B cell (primary cell): Measurements from ENCODE around the gene REPS2. TPM values are rescaled to one million over a fixed set of nuclear protein-coding genes. Genes with fewer than 3 reads are reported as not detected.

Experiments
- ATAC-seq: fragments of 200-7000 bp; cut with Tn5 transposase; one replicate; pipeline ENCODE4 v1.10.0; 2021; ENCODE audit warnings: low read depth, mild to moderate bottlenecking, moderate number of reproducible peaks, moderate library complexity
- CTCF ChIA-PET: fragments of 350-600 bp; sonication (Branson Sonifier 250); formaldehyde crosslinking; loops from one replicate; lab custom pipeline; 2021; ENCODE audit warnings: antibody characterized with exemption, inconsistent platforms; lab: Charles Lee
- POLR2A ChIA-PET: fragments of 350-600 bp; sonication (Branson Sonifier 250); formaldehyde crosslinking; loops from one replicate; lab custom pipeline; 2021; ENCODE audit warnings: antibody characterized with exemption; lab: Charles Lee
- DNase-seq: peaks from one replicate; pipeline ENCODE4 v3.0.0; 2013
- H2AFZ ChIP-seq: 2 replicates; pipeline ENCODE4 v1.6.1; 2012; ENCODE audit warnings: mild to moderate bottlenecking, low read depth, low read length; ENCODE audit not compliant: insufficient read depth, poor library complexity, severe bottlenecking
- H3K27ac ChIP-seq, 2 donors: 1 replicate in 1 of 2; 2 replicates in 1 of 2; pipeline ENCODE4 v1.5.1; 2012 to 2013; ENCODE audit warnings: low read length in 2 of 2, mild to moderate bottlenecking in 2 of 2, moderate library complexity in 1 of 2
- H3K27me3 ChIP-seq, 4 experiments: fragments of 200-600 bp in 1 of 4; sonication (generic) in 1 of 4; replicated peaks in 1 of 4; 1 replicate in 2 of 4; 2 replicates in 2 of 4; pipeline versions ENCODE4 v1.6.1 to v1.7.0; 2013 to 2016; ENCODE audit warnings: low read length in 3 of 4, mild to moderate bottlenecking in 2 of 4, mixed read lengths in 1 of 4, moderate library complexity in 1 of 4; ENCODE audit not compliant: insufficient read depth in 4 of 4, control insufficient read depth in 3 of 4; ENCODE audit errors: control extremely low read depth in 1 of 4
- H3K36me3 ChIP-seq, 2 experiments: replicated peaks in 1 of 2; 1 replicate in 1 of 2; 2 replicates in 1 of 2; pipeline versions ENCODE4 v1.6.1 to v1.7.1; 2013; ENCODE audit warnings: low read length in 1 of 2; ENCODE audit not compliant: insufficient read depth in 2 of 2, control insufficient read depth in 1 of 2; ENCODE audit errors: control extremely low read depth in 1 of 2, extremely low read depth in 1 of 2
- H3K4me1 ChIP-seq, 2 donors: fragments of 200-600 bp in 1 of 2; sonication (generic) in 1 of 2; 1 replicate in 1 of 2; 2 replicates in 1 of 2; pipeline versions ENCODE4 v1.5.1 to v1.6.1; 2013 to 2017; ENCODE audit warnings: low read length in 2 of 2; ENCODE audit not compliant: control insufficient read depth in 2 of 2, insufficient read depth in 2 of 2
- H3K4me2 ChIP-seq: replicated peaks from 2 replicates; pipeline ENCODE3; 2012; ENCODE audit warnings: mild to moderate bottlenecking, low read depth, low read length; ENCODE audit not compliant: poor library complexity, severe bottlenecking
- H3K4me3 ChIP-seq, 5 experiments: fragments of 200-600 bp in 1 of 5; sonication (generic) in 1 of 5; 1 replicate in 3 of 5; 2 replicates in 2 of 5; pipeline versions ENCODE4 v1.5.1 to v1.7.0; 2011 to 2016; ENCODE audit warnings: low read length in 4 of 5, mild to moderate bottlenecking in 4 of 5, low read depth in 2 of 5, control low read depth in 1 of 5, moderate library complexity in 1 of 5; ENCODE audit not compliant: insufficient read depth in 1 of 5; ENCODE audit errors: control extremely low read depth in 1 of 5, extremely low read depth in 1 of 5
- H3K79me2 ChIP-seq: fragments of 200-600 bp; sonication (generic); one replicate; pipeline ENCODE4 v1.6.0; 2016; ENCODE audit warnings: low read length; ENCODE audit not compliant: control insufficient read depth, insufficient read depth
- H3K9ac ChIP-seq: fragments of 200-600 bp; sonication (generic); 2 replicates; pipeline ENCODE4 v1.6.1; 2017; ENCODE audit warnings: mild to moderate bottlenecking, low read length, moderate library complexity
- H3K9me3 ChIP-seq, 3 donors: one replicate each; pipeline versions ENCODE4 v1.6.1 to v1.7.1; 2013; ENCODE audit warnings: low read length in 2 of 3; ENCODE audit not compliant: control insufficient read depth in 2 of 3, insufficient read depth in 1 of 3; ENCODE audit errors: control extremely low read depth in 1 of 3
- H4K20me1 ChIP-seq: 2 replicates; pipeline ENCODE4 v1.6.0; 2012; ENCODE audit warnings: mild to moderate bottlenecking, low read length; ENCODE audit not compliant: insufficient read depth, control insufficient read depth, poor library complexity, severe bottlenecking
- H3K27ac Mint-ChIP-seq: one replicate; pipeline ENCODE4 v1.8.0; 2021; ENCODE audit warnings: mixed read lengths
- H3K27me3 Mint-ChIP-seq: one replicate; pipeline ENCODE4 v1.8.0; 2021; ENCODE audit warnings: mixed read lengths
- H3K4me1 Mint-ChIP-seq: one replicate; pipeline ENCODE4 v1.8.0; 2021; ENCODE audit warnings: mixed read lengths
- H3K4me3 Mint-ChIP-seq: one replicate; pipeline ENCODE4 v1.8.0; 2021; ENCODE audit warnings: mixed read lengths
- H3K9me3 Mint-ChIP-seq: one replicate; pipeline ENCODE4 v1.8.0; 2022; ENCODE audit warnings: mixed read lengths; ENCODE audit not compliant: insufficient read depth
- CTCF ChIP-seq: fragments of 200-600 bp; IDR thresholded peaks from one replicate; pipeline ENCODE4 v1.8.0; 2022; ENCODE audit warnings: antibody characterized with exemption, mild to moderate bottlenecking
- EZH2 ChIP-seq: IDR thresholded peaks from 2 replicates; pipeline ENCODE4 v1.6.1; 2012; ENCODE audit warnings: borderline replicate concordance, low read depth, mild to moderate bottlenecking, moderate library complexity, low read length; ENCODE audit not compliant: insufficient read depth, poor library complexity, severe bottlenecking
- WGBS: methylation state at CpG from one replicate; pipeline ENCODE4 v1.1.5; 2013; ENCODE audit warnings: missing lambda C conversion rate; ENCODE audit not compliant: insufficient coverage; 5-methylcytosine and 5-hydroxymethylcytosine counted together
- intact Hi-C: fragments of 100-400 bp; cut with micrococcal nuclease; formaldehyde crosslinking; loops from one replicate; pipeline ENCODE4 v1.10.0; 2022
- polyA plus RNA-seq: library from polyadenylated mRNA; depleted of rRNA; stranded (reverse); fragments of >200 nt; gene quantifications from 2 replicates; pipeline ENCODE4 v1.2.3, GENCODE V29; 2012
- total RNA-seq, 2 donors: library from RNA; stranded (reverse); fragments of 120-200 nt in 1 of 2; gene quantifications; 1 replicate in 1 of 2; 2 replicates in 1 of 2; pipeline versions ENCODE4 v1.2.3 to v1.2.4, GENCODE V29; 2013 to 2022

The REPS2 gene
- total and polyA plus RNA-seq, 2 donors (not counting 1 experiment from before 2014, with no cell fraction given) = 1.1 to 4.9 TPM

GRCh38 chrX:17036171-17036961 is 89.9 kb downstream of the REPS2 start:
- Histone ChIP-seq H3K9me3 (no peaks in the 10 kb centered on the region), H4K20me1 (no peaks in the 10 kb centered on the region), H3K79me2 (no peaks in the 10 kb centered on the region), H3K4me1 (no peaks in the 10 kb centered on the region), H3K36me3 (no peaks in the 10 kb centered on the region), H3K27me3 (no peaks in the 10 kb centered on the region), H2AFZ (no peak overlapping the region), H3K4me2 (no peak overlapping the region), H3K9ac (no peak overlapping the region), H3K4me3 (no peak overlapping the region), H3K27ac (no peak overlapping the region)
- ATAC-seq (no peak), DNase-seq (no peak)
- Mint-ChIP-seq H3K4me3 (no peak overlapping the region), H3K27me3 (no peaks in the 10 kb centered on the region), H3K27ac (no peak overlapping the region), H3K4me1 (peaks cover 1% of the 10 kb centered on the region), H3K9me3 (no peaks in the 10 kb centered on the region)
- TF ChIP-seq CTCF (no peak), EZH2 (no peak)
- no CpG with 5 or more reads among the region's 4 CpGs for WGBS
- intact Hi-C loops = no loop called here
- ChIA-PET POLR2A (no interaction called here), CTCF (no interaction called here)

GRCh38 chrX:17038277-17038676 is 91.8 kb downstream of the REPS2 start:
- Mint-ChIP-seq H3K4me1 (peaks cover 1% of the 10 kb centered on the region), H3K4me3 (no peak overlapping the region), H3K9me3 (no peaks in the 10 kb centered on the region), H3K27me3 (no peaks in the 10 kb centered on the region), H3K27ac (no peak overlapping the region)
- Histone ChIP-seq H3K9ac (no peak overlapping the region), H3K36me3 (no peaks in the 10 kb centered on the region), H3K9me3 (no peaks in the 10 kb centered on the region), H3K4me1 (no peaks in the 10 kb centered on the region), H3K27me3 (no peaks in the 10 kb centered on the region), H3K4me2 (no peak overlapping the region), H4K20me1 (no peaks in the 10 kb centered on the region), H2AFZ (no peak overlapping the region), H3K4me3 (no peak overlapping the region), H3K79me2 (no peaks in the 10 kb centered on the region), H3K27ac (no peak overlapping the region)
- POLR2A ChIA-PET = no interaction called here
- intact Hi-C loops = no loop called here
- WGBS = no CpG with 5 or more reads among the region's 3 CpGs
- no peak for DNase-seq
- ATAC-seq = no peak
- TF ChIP-seq CTCF = no peak
- TF ChIP-seq EZH2 = no peak
- CTCF ChIA-PET = interaction anchor here (0.6 kb wide), 1 partner anchor 144 kb away, joined by 4 read pairs; no protein-coding TSS in a partner anchor
